OCI-LY7 (cell line): Measurements from ENCODE around the gene NFKBIA.

ENCODE experiments used
- EZH2phosphoT487 ChIP-seq: fragments of 200-600 bp; sonication (generic); IDR thresholded peaks from 2 replicates; pipeline ENCODE4 v1.6.1; 2018; ENCODE audit warnings: low read depth, borderline replicate concordance, mild to moderate bottlenecking, mixed run types, antibody characterized with exemption, low read length, moderate library complexity, mixed read lengths
- TF ChIP-seq, protein P1 (sequence below): fragments of 200-600 bp; sonication (generic); conservative IDR thresholded peaks from 2 replicates; pipeline ENCODE4 v1.5.1; 2014; ENCODE audit warnings: mild to moderate bottlenecking, antibody characterized with exemption, low read length, moderate library complexity, mixed read lengths

DNA sequence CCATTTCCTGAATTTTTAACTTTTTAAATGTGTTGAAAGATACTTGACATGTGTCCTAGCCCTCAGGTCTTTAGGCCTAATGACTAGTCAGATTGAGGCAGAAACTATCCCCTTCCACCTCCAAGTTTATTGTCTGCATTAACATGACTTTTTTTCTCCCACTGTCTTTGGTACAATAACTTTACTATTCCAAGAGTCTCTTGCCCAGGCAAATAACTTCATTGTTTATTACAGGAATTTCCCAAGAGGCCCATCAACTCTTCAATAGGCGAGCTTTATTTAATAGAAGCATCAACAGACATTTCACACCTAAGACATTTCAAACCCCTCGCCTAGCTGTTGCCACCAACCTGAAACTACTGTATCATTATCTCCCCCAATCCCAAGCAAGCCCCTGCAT lies 10.7 kb downstream of the NFKBIA start:
- TF ChIP-seq, protein P1, sequence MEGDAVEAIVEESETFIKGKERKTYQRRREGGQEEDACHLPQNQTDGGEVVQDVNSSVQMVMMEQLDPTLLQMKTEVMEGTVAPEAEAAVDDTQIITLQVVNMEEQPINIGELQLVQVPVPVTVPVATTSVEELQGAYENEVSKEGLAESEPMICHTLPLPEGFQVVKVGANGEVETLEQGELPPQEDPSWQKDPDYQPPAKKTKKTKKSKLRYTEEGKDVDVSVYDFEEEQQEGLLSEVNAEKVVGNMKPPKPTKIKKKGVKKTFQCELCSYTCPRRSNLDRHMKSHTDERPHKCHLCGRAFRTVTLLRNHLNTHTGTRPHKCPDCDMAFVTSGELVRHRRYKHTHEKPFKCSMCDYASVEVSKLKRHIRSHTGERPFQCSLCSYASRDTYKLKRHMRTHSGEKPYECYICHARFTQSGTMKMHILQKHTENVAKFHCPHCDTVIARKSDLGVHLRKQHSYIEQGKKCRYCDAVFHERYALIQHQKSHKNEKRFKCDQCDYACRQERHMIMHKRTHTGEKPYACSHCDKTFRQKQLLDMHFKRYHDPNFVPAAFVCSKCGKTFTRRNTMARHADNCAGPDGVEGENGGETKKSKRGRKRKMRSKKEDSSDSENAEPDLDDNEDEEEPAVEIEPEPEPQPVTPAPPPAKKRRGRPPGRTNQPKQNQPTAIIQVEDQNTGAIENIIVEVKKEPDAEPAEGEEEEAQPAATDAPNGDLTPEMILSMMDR: no peak
- TF ChIP-seq EZH2phosphoT487: no peak
